ENCODE data around the gene ARPC2.

The ARPC2 gene

GRCh38 chr2:218217360-218218267 is 625 bp downstream of the ARPC2 start:
- peak; percentile 36 for DNase-seq

GRCh38 chr2:218218268-218219185 is 1.5 kb downstream of the ARPC2 start:
- DNase-seq: no peak

GRCh38 chr2:218219934-218220333 is 2.9 kb downstream of the ARPC2 start:
- DNase-seq: no peak

- no peak for DNase-seq
These were observed 4.0 kb downstream of the ARPC2 start for GRCh38 chr2:218221000-218221399.

GRCh38 chr2:218223046-218223445 is 6.1 kb downstream of the ARPC2 start:
- peak; percentile 37 for DNase-seq

- no peak for DNase-seq
These were observed 7.2 kb downstream of the ARPC2 start for GRCh38 chr2:218224186-218224585.

- DNase-seq: no peak
These were observed 9.9 kb downstream of the ARPC2 start for GRCh38 chr2:218226903-218227302.

GRCh38 chr2:218228366-218229090 is 11.5 kb downstream of the ARPC2 start:
- no peak for DNase-seq

GRCh38 chr2:218229239-218229638 is 12.2 kb downstream of the ARPC2 start:
- no peak for DNase-seq

GRCh38 chr2:218229851-218230250 is 12.9 kb downstream of the ARPC2 start:
- DNase-seq: no peak

GRCh38 chr2:218230882-218231281 is 13.9 kb downstream of the ARPC2 start:
- peak; percentile 3 for DNase-seq

GRCh38 chr2:218233543-218233942 is 16.6 kb downstream of the ARPC2 start:
- no peak for DNase-seq

GRCh38 chr2:218234521-218234920 is 17.5 kb downstream of the ARPC2 start:
- no peak for DNase-seq

GRCh38 chr2:218235017-218235416 is 18.0 kb downstream of the ARPC2 start:
- no peak for DNase-seq

- no peak for DNase-seq
These were observed 19.8 kb downstream of the ARPC2 start for GRCh38 chr2:218236829-218237228.

- DNase-seq: no peak
These were observed 21.9 kb downstream of the ARPC2 start for GRCh38 chr2:218238887-218239286.

- DNase-seq: no peak
These were observed 27.2 kb downstream of the ARPC2 start for GRCh38 chr2:218244204-218244603.

GRCh38 chr2:218244665-218245064 is 27.7 kb downstream of the ARPC2 start:
- no peak for DNase-seq

- no peak for DNase-seq
These were observed 28.2 kb downstream of the ARPC2 start for GRCh38 chr2:218245214-218245613.

GRCh38 chr2:218249691-218250090 is 32.7 kb downstream of the ARPC2 start:
- no peak for DNase-seq

- no peak for DNase-seq
These were observed 35.7 kb downstream of the ARPC2 start for GRCh38 chr2:218252509-218253231.

- no peak for DNase-seq
These were observed 36.2 kb downstream of the ARPC2 start for GRCh38 chr2:218253232-218253625.

All from NCI-H146 (cell line).